Frontal cortex (tissue), 4 donors: Measurements from ENCODE around the gene SGPL1. TPM values are rescaled to one million over a fixed set of nuclear protein-coding genes. Genes with fewer than 3 reads are reported as not detected.

Source experiments
- DNase-seq, 2 donors: peaks; one replicate each; pipeline ENCODE4 v3.0.0; 2012; ENCODE audit warnings: low spot score in 2 of 2
- FAIRE-seq: peaks from 2 replicates; lab custom pipeline; 2012; peaks lifted over from hg19 to GRCh38; lab: Jason Lieb, UNC
- total RNA-seq: library from RNA; depleted of rRNA; stranded (reverse); fragments of >200 nt; gene quantifications from one replicate; pipeline ENCODE4 v1.2.3, GENCODE V29; 2014
- donor health status: control.
- donor health status: control.
- donor health status: control.

The SGPL1 gene
- total RNA-seq, 1 donor from 2014 or later = 40.4 TPM

DNA sequence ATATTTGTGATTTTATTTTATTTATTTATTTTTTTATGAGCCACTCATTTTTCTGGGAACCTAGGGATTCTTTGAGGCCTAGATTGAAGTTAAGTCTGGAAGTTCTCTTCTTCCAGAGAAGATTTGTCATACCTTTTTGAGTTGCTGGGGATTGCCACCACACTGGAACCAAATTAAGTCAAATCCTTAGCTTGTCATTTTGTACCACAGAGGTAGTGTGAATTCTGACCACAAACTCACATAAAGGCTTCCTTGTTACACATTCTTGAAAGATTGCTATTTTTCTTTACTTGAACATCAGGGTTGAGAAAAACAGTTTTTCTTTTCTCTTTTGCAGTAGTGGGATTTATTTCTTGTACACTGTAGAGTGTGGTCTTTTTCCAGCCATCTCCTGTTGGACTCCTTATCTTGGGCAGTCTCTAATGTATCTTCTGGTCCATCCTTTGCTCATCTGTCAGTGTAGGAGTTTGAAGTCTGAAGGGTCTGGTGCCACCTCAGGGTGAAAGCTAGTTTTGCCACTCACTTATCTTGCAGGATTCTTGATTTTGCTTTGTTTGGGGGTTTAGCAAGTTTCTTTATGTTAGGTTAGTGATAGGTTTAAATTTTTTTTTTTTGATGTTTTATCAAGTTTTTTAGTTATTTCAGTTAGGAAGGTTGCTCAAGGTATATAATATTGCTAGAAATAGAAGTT, 47.9 kb downstream of the SGPL1 start:
- FAIRE-seq (no peak), DNase-seq (no peak)

- DNase-seq = no peak
- FAIRE-seq = no peak
Measured at GRCh38 chr10:70864935-70865334, 49.2 kb downstream of the SGPL1 start.

DNA sequence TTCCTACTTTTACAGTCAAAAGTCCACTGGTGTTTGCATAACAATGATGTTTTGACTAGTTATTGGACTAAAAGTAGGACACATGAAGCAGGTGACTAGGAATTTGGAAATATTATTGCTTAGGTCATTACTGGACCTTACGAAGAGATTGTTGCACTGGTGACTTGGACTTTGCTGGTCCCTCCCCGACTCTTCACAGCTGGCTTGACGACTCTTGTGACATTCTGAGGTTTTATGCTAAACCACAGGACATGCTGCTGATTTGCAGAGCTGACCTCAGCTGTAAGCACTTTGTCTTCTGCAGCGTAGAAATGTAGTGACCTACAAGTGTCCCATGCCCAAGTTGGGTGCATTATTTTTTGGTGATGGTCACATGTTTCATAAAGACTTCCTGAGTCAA, 50.7 kb downstream of the SGPL1 start:
- no peak for FAIRE-seq
- DNase-seq = no peak

DNA sequence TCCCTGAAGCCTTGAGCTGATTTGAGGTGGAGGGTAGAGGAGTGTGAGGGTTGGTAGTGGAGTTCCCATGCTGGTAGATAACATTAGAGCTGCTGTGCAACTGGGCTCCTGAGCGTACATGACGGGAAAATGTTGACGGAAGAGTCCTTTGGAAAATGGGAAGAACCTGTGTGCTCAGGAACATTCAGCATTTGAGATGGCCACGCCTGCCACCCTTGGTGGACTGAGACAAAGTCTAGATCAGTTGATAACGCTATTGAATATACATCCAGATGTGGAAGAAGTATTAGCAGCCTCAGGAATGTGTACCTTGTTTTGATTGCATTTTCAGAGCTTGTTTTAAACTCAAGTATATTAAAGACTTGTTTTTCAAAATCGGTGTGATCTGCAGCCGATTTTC, 56.5 kb downstream of the SGPL1 start:
- DNase-seq (no peak), FAIRE-seq (no peak)

DNA sequence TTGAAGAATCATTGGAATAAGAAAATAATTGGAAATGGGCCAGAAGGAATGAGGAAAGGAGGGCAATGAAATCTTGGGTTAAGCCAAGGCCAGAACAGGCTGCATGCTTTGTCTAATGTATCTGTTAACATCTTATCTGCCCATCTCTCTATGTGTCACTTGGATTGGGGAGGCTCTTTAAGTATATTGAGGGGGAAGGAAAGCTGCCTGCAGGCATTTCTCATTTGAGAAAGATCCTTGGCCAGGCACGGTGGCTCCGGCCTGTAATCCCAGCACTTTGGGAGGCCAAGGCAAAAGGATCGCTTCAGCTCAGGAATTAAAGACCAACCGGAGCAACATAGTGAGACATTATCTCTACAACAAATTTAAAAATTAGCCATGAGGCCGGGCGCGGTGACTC, 58.3 kb downstream of the SGPL1 start:
- FAIRE-seq (no peak), DNase-seq (no peak)

- FAIRE-seq (no peak), DNase-seq (no peak)
Measured at GRCh38 chr10:70879207-70879606, 63.5 kb downstream of the SGPL1 start.

- FAIRE-seq = peak; percentile 6
- peak; percentile 62 to 71 for DNase-seq
Measured at GRCh38 chr10:70880077-70880534, 64.4 kb downstream of the SGPL1 start.

GRCh38 chr10:70884741-70885140, 69.0 kb downstream of the SGPL1 start:
- DNase-seq = no peak
- no peak for FAIRE-seq

GRCh38 chr10:70885481-70885880, 69.7 kb downstream of the SGPL1 start:
- FAIRE-seq = no peak
- no peak for DNase-seq

DNA sequence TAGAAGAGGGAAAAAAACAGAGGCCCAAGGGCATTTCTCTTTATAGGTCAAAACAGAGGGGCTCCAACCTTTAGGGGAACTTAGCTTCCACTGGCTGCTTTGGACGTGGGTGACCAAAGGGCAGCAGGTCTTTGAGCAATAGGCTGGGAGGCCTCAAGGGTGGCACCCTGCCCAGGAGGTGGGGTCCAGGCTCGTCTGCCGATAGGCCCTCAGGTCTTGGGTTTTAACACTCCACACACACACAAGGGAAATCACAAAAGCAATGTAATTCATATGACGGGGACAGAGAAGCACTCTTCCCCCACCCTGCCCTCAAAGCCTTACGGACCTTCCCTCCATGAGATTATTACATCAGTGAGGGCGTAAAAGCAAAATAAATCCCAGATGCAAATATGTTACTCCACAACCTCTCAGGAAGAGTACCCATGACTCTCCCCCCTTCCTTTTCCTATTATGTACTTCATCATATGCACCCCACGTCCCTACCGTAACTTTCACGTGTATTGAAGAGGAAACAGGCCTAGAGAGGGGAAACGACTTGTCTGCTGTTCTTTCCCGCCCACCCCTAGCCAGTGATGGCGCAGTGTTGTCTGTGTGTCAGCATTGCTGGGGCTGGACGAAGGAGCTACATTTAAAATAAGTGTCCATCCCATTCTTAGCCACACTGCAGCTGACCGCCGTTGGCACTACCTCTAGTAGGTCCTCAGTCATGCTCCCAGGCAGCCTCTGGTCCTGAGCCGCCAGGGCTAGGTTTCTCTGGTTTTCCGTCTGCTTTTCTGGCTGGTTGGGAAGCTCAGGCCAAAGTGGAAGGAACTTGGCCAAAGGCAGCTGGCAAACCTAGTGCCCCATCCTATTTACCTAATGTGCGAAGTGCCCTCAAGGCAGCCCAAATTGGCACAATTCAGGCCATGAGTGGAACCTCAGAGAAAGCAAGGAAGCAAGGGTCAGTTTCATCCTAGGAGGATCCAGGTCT, 70.5 kb downstream of the SGPL1 start:
- DNase-seq (no peak), FAIRE-seq (no peak)

GRCh38 chr10:70886921-70887665, 71.3 kb downstream of the SGPL1 start:
- no peak for FAIRE-seq
- no peak for DNase-seq

GRCh38 chr10:70887804-70888800, 72.4 kb downstream of the SGPL1 start, which contains the start of gene PCBD1:
Gene PCBD1, minus strand, starts transcription at chr10:70888565. Its CDS starts 32 bp downstream, at chr10:70888533.
- FAIRE-seq = no peak
- peak; percentile 70 to 81 for DNase-seq

GRCh38 chr10:70889291-70889690, 73.5 kb downstream of the SGPL1 start:
- no peak for DNase-seq
- FAIRE-seq = no peak

DNA sequence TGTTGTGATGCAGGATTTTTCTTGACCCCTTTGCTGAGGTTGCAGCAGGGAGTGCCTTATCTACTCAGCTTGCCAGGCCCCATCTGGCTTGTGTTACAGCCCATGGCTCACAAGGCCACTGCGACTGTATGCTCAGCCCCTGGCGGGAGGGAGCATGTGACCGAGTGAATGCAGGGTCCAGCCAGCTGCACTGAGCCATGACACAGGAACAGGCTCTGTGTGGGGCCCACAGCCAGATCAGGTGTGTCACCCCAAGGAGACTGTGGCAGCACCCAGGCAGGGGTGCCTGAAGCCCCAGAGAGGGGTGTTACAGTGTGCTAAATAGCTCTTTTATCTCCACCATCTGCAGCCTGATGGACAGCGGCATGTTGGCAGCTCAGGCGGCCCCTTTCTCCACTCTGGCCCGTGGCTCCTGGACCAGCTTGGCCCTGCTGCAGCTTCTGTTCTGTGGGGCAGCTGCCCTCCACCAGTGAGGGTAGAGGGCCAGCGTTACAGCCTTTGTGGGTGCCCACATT, 75.2 kb downstream of the SGPL1 start:
- FAIRE-seq (no peak), DNase-seq (peak in 1 of 2 donors; percentile 44)

DNA sequence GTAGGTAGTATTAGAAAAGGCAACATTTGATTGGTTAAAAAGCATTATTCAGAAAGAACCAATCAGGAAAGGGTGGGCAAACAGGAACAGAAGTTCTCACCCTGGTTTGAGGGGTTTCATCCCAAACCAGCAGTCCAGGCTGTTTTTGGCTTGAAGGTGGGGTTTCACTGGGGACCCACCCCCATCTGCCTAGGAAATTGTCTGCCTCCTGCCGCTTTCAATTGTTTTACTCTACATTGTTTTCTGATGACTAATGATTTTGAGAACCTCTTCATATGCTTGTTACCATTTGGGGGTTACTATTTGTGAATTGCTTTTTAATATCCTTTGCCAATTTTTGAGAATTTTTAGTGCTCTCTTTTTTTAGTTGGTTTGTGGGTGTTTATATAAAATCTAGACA, 75.9 kb downstream of the SGPL1 start:
- FAIRE-seq (no peak), DNase-seq (no peak)

DNA sequence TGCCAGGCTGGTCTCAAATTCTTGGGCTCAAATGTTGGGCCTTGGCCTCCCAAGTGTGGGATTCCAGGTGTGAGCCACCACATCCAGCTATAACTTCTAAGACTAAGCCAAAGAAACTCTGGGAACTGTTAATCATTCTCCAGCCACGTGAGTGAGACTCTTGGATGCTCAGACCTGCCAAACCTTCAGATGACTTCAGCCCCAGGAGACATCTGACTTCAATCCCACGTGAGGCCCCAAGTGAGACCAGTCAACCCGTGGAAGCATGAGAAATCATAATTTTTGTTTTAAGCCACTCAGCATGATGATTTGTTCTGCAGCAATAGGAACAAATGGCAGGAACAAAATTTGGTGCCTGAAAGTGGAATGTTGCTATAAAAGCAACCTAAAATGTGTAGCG, 76.9 kb downstream of the SGPL1 start:
- FAIRE-seq (no peak), DNase-seq (no peak)

DNA sequence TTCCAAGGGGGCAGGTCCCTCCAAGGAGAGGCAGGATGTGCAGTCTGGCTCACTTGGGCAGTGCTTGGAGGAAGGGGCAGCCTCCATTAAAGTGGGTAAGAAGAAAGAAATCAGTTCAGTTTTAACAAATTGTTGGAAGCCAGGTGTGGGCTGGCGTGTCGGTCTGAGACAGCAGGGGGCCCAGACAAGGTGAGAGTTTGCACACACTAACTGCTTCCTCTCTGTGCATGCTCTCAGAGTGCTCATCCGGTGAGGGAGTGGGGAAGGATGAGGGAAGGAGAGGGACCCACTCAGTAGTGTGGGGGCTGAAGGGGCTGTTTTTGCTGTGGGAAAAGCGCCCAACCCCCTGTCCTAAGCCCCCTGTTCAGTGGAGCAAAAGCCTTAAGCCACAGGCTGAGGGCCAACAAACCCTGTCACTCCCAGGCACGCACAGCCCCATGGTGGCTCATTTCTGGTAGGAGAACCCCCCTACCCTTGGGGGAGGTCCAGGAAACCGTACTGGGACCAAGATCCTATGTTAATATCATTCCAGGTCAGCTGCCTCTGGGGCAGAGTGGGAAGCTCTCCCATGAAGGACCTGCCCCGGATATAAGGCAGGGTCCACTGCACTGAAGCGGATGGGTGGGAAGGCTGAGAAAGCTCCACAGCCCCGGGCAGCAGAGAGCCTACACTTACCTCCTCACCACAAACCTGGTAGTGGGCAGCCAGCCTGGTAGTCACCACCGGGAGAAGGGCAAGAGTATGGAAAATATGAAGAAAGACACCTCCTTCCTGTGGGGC, 77.7 kb downstream of the SGPL1 start:
- FAIRE-seq (no peak), DNase-seq (no peak)

GRCh38 chr10:70894416-70894815, 78.7 kb downstream of the SGPL1 start:
- no peak for FAIRE-seq
- no peak for DNase-seq
